GM18526 (cell line): Measurements from ENCODE around the gene ATG9B.

Experiments used
- POLR2A ChIP-seq: IDR thresholded peaks from 3 replicates; pipeline ENCODE4 v1.6.1; 2011; ENCODE audit not compliant: insufficient read length; ENCODE audit errors: extremely low read depth

ATG9B gene

DNA sequence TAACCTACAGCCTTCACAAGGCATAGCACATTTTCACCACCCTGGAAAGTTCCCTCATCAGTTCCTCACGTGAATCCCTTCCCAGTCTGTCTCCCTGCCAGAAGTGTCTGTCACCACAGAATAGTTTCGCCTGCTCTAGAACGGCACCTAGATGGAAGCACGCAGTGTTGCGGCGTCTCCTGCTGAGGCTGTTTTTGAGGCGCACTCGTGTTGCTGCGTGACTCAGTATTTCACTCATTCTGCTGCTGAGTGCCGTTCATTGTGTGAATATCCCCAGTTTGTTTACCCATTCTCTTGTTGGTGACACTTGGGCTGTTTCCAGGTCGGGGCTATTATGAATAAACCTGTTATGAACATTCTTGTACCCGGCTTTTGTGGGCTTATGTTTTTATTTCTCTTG, 20.7 kb downstream of the ATG9B start:
- no peak for TF ChIP-seq POLR2A

GRCh38 chr7:151001546-151001945, 22.7 kb downstream of the ATG9B start:
- TF ChIP-seq POLR2A: no peak

DNA sequence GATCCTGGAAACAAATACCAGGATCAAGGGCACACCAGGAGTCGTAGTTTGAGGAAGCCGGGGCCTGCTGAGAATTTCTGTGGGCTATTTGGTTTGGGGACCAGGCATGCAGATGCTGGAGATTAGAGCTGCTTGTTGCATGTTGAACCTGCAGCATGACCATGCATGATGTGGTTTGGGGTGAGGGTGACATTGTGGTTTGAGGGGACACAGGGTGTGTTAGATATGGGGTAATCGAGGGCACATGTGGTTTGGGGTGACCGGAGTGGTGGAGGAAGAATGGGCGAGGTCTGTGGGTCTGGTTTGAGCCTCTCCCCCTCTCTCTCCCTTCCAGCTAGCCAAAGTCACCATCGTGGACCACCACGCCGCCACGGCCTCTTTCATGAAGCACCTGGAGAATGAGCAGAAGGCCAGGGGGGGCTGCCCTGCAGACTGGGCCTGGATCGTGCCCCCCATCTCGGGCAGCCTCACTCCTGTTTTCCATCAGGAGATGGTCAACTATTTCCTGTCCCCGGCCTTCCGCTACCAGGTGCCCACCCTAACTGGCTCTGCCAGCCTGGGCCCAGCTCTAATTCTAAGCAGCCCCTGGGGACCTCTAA, 23.3 kb downstream of the ATG9B start:
- TF ChIP-seq POLR2A: no peak

- TF ChIP-seq POLR2A: no peak
These were observed 24.6 kb downstream of the ATG9B start for GRCh38 chr7:150999497-151000230.

DNA sequence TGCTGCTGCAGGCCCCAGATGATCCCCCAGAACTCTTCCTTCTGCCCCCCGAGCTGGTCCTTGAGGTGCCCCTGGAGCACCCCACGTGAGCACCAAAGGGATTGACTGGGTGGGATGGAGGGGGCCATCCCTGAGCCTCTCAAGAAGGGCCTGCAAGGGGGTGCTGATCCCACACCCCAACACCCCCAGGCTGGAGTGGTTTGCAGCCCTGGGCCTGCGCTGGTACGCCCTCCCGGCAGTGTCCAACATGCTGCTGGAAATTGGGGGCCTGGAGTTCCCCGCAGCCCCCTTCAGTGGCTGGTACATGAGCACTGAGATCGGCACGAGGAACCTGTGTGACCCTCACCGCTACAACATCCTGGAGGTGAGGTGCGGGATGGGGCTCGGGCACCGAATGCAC, 25.3 kb downstream of the ATG9B start:
- TF ChIP-seq POLR2A: no peak

- no peak for TF ChIP-seq POLR2A
These were observed 26.0 kb downstream of the ATG9B start for GRCh38 chr7:150998341-150998740.

DNA sequence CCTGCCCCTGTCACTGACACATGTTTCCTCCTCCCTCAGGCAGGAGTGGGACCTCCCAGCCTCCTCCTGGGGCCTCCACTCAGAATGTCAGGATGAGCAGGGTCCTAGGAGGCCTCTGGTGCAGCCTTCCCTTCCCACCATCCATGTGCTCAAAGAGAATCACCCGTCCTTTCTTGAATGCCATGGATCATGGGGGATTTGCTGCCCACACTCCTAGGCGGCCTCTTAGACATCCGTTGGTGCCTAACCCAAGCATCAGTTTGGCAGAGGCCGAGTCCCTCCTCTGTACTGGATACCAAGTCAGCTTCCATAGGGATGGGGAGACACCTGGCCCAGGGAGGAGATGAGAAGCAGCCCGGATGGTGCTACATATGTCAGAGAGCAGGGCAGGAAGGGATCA, 26.5 kb downstream of the ATG9B start:
- no peak for TF ChIP-seq POLR2A

GRCh38 chr7:150997075-150997511, 27.2 kb downstream of the ATG9B start:
- TF ChIP-seq POLR2A: no peak

DNA sequence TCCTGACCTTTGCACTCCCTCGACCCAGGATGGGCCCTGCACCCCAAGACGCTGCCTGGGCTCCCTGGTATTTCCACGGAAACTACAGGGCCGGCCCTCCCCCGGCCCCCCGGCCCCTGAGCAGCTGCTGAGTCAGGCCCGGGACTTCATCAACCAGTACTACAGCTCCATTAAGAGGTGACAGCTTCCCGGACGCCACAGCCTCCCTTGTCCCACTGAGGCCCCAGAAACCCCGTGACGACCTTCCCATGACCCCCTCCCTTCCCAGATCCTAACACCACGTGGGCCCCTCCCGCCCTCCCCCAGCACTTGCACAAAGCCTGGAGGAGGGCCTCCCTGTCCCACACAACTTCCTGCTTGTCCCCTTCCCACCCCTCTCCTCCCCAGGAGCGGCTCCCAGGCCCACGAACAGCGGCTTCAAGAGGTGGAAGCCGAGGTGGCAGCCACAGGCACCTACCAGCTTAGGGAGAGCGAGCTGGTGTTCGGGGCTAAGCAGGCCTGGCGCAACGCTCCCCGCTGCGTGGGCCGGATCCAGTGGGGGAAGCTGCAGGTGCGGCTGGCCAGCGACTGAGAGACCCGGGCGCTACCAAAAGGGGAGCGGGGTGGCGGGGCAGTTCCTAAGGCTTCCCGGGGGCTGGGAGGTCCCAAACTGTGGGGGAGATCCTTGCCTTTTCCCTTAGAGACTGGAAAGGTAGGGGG, 27.8 kb downstream of the ATG9B start:
- TF ChIP-seq POLR2A: no peak

DNA sequence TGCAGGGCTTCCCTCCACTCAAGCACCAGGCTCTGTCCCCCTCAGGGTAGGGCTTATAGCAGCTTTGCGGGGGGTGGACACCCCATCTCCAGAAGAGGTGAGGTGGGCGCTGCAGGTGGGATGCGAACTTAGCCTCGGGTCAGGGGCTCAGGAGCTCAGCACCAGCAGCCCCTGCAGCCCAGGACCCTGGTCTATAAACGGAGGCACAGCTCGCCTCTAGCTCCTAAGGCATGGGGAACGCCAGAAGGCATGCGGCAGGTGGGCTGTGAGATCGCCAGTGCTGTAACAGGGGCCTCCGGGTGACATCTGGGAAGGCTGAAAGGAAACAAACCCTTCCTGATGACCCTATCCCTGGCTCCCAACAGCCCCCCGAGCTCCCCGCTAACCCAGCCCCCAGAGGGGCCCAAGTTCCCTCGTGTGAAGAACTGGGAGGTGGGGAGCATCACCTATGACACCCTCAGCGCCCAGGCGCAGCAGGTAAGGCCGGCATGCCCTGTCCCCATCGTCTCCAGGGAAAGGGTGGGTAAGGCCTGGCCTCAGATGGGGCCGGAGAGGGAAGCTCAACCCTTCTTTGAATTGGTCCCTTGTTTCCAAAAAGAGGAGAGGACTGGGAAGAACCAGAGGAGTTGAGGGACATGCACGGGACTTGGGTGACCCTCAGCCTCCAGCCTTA, 29.3 kb downstream of the ATG9B start:
- TF ChIP-seq POLR2A: no peak

GRCh38 chr7:150994141-150994837, 30.0 kb downstream of the ATG9B start:
- TF ChIP-seq POLR2A: no peak

DNA sequence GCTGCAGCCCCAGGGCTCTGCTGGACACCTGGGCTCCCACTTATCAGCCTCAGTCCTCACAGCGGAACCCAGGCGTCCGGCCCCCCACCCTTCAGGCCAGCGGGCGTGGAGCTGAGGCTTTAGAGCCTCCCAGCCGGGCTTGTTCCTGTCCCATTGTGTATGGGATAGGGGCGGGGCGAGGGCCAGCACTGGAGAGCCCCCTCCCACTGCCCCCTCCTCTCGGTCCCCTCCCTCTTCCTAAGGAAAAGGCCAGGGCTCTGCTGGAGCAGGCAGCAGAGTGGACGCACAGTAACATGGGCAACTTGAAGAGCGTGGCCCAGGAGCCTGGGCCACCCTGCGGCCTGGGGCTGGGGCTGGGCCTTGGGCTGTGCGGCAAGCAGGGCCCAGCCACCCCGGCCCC, 30.8 kb downstream of the ATG9B start:
- no peak for TF ChIP-seq POLR2A

DNA sequence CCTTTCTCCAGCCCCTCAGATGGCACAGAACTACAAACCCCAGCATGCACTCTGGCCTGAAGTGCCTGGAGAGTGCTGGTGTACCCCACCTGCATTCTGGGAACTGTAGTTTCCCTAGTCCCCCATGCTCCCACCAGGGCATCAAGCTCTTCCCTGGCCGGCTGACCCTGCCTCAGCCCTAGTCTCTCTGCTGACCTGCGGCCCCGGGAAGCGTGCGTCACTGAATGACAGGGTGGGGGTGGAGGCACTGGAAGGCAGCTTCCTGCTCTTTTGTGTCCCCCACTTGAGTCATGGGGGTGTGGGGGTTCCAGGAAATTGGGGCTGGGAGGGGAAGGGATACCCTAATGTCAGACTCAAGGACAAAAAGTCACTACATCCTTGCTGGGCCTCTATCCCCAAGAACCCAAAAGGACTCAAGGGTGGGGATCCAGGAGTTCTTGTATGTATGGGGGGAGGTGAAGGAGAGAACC, 31.4 kb downstream of the ATG9B start:
- TF ChIP-seq POLR2A: no peak

DNA sequence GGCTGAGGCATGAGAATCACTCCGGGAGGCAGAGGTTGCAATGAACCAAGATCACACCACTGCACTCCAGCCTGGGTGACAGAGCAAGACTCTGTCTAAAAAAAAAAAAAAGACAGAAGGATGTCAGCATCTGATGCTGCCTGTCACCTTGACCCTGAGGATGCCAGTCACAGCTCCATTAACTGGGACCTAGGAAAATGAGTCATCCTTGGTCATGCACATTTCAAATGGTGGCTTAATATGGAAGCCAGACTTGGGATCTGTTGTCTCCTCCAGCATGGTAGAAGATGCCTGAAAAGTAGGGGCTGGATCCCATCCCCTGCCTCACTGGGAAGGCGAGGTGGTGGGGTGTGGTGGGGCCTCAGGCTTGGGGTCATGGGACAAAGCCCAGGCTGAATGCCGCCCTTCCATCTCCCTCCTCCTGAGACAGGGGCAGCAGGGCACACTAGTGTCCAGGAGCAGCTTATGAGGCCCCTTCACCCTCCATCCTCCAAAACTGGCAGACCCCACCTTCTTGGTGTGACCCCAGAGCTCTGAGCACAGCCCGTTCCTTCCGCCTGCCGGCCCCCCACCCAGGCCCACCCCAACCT, 32.1 kb downstream of the ATG9B start:
- TF ChIP-seq POLR2A: no peak
